UCSD-AML1 (cell line): ENCODE results near the gene ACTN3.
"Not testable (repeated sequence)": the region's sequence is repeated elsewhere in the genome, so short reads cannot be mapped to it uniquely, and the experiment has no call there.

Source experiments
- DNase-seq: peaks from one replicate; lab custom pipeline; 2025; ENCODE audit not compliant: unreplicated experiment; lab: John Stamatoyannopoulos, UW

The ACTN3 gene

GRCh38 chr11:66564538-66564937, 17.8 kb downstream of the ACTN3 start:
- DNase-seq = no peak

GRCh38 chr11:66564984-66565383, 18.3 kb downstream of the ACTN3 start:
- DNase-seq = no peak

GRCh38 chr11:66566221-66566620, 19.5 kb downstream of the ACTN3 start:
- no peak for DNase-seq

GRCh38 chr11:66567787-66568123, 21.1 kb downstream of the ACTN3 start:
- no peak for DNase-seq

- DNase-seq = no peak
Observed at GRCh38 chr11:66568124-66568916, 21.6 kb downstream of the ACTN3 start, which contains the start of gene CTSF. CTSF (minus strand) TSS chr11:66568606; CDS start chr11:66568486, 120 bp downstream.

GRCh38 chr11:66569076-66569475, 22.4 kb downstream of the ACTN3 start:
- DNase-seq = no peak

GRCh38 chr11:66570079-66570849, 23.6 kb downstream of the ACTN3 start:
- no peak for DNase-seq

GRCh38 chr11:66570850-66571180, 24.1 kb downstream of the ACTN3 start:
- DNase-seq = no peak

- peak; percentile 73 for DNase-seq
Observed at GRCh38 chr11:66579017-66579606, 32.4 kb downstream of the ACTN3 start.

GRCh38 chr11:66580803-66581202, 34.1 kb downstream of the ACTN3 start:
- DNase-seq = no peak

GRCh38 chr11:66581261-66581660, 34.6 kb downstream of the ACTN3 start:
- no peak for DNase-seq

GRCh38 chr11:66582565-66583147, 36.0 kb downstream of the ACTN3 start:
- DNase-seq = not testable (repeated sequence)

- not testable (repeated sequence) for DNase-seq
Observed at GRCh38 chr11:66585447-66585846, 38.7 kb downstream of the ACTN3 start.

- no peak for DNase-seq
Observed at GRCh38 chr11:66586136-66586535, 39.4 kb downstream of the ACTN3 start.

- DNase-seq = not testable (repeated sequence)
Observed at GRCh38 chr11:66589315-66589714, 42.6 kb downstream of the ACTN3 start.

- no peak for DNase-seq
Observed at GRCh38 chr11:66589996-66590675, 43.4 kb downstream of the ACTN3 start.

- DNase-seq = no peak
Observed at GRCh38 chr11:66591175-66591574, 44.5 kb downstream of the ACTN3 start.

- peak; percentile 96 for DNase-seq
Observed at GRCh38 chr11:66592457-66593302, 46.0 kb downstream of the ACTN3 start, which contains the start of the genes CCDC87 and CCS. CCDC87 (minus strand) TSS chr11:66593063; CDS start chr11:66593015, 48 bp downstream. CCS (plus strand) TSS chr11:66593185; CDS start chr11:66593262, 77 bp downstream.

GRCh38 chr11:66593303-66593635, 46.6 kb downstream of the ACTN3 start:
- no peak for DNase-seq

GRCh38 chr11:66593650-66594049, 46.9 kb downstream of the ACTN3 start:
- no peak for DNase-seq
